SK-N-SH treated with all-trans-retinoic acid at 6 μM for 48 hours (cell line): Measurements from ENCODE around the gene IKBKG.

Experiments
- CSRNP3 ChIP-seq: fragments of 250-450 bp; sonication (Bioruptor Pico); IDR thresholded peaks from 2 replicates; pipeline ENCODE4 v1.5.1; 2021; ENCODE audit warnings: mild to moderate bottlenecking, moderate library complexity
- ISL1 ChIP-seq: fragments of 250-450 bp; sonication (Bioruptor Pico); IDR thresholded peaks from 2 replicates; pipeline ENCODE4 v2.1.2; 2022; ENCODE audit warnings: mild to moderate bottlenecking, moderate library complexity
- OSR1 ChIP-seq: fragments of 250-450 bp; sonication (Bioruptor Pico); IDR thresholded peaks from 2 replicates; pipeline ENCODE4 v1.8.0; 2022; ENCODE audit warnings: moderate library complexity, mild to moderate bottlenecking, inconsistent platforms
- POU6F1 ChIP-seq: fragments of 250-450 bp; sonication (Bioruptor Pico); IDR thresholded peaks from 2 replicates; pipeline ENCODE4 v1.8.0; 2021; ENCODE audit warnings: low read depth, mild to moderate bottlenecking, moderate library complexity, borderline replicate concordance
- SNAI2 ChIP-seq: fragments of 250-450 bp; sonication (Bioruptor Pico); IDR thresholded peaks from 2 replicates; pipeline ENCODE4 v1.5.0; 2020; ENCODE audit warnings: mild to moderate bottlenecking, moderate library complexity
- ZFP30 ChIP-seq: fragments of 450-650 bp; formaldehyde crosslinking; IDR thresholded peaks from 2 replicates; pipeline ENCODE4 v1.5.0; 2022; ENCODE audit warnings: mild to moderate bottlenecking, moderate library complexity
- TF ChIP-seq, protein P1 (sequence below): fragments of 250-450 bp; sonication (Bioruptor Pico); IDR thresholded peaks from 2 replicates; pipeline ENCODE4 v1.8.0; 2020; ENCODE audit warnings: mild to moderate bottlenecking, moderate library complexity, borderline replicate concordance

- TF ChIP-seq ISL1 (CRISPR knock-in tag) = no peak
- TF ChIP-seq, protein P1, sequence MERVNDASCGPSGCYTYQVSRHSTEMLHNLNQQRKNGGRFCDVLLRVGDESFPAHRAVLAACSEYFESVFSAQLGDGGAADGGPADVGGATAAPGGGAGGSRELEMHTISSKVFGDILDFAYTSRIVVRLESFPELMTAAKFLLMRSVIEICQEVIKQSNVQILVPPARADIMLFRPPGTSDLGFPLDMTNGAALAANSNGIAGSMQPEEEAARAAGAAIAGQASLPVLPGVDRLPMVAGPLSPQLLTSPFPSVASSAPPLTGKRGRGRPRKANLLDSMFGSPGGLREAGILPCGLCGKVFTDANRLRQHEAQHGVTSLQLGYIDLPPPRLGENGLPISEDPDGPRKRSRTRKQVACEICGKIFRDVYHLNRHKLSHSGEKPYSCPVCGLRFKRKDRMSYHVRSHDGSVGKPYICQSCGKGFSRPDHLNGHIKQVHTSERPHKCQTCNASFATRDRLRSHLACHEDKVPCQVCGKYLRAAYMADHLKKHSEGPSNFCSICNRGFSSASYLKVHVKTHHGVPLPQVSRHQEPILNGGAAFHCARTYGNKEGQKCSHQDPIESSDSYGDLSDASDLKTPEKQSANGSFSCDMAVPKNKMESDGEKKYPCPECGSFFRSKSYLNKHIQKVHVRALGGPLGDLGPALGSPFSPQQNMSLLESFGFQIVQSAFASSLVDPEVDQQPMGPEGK (CRISPR knock-in tag) = no peak
- TF ChIP-seq OSR1 (CRISPR knock-in tag) = no peak
- no peak for TF ChIP-seq CSRNP3
- no peak for TF ChIP-seq POU6F1 (CRISPR knock-in tag)
- no peak for TF ChIP-seq ZFP30
- no peak for TF ChIP-seq SNAI2 (CRISPR knock-in tag)
These were observed 49.0 kb downstream of the IKBKG start for GRCh38 chrX:154596290-154596929.
